Epithelial cell of proximal tubule (primary cell): ENCODE data around the gene ZSCAN10. TPM values are rescaled to one million over a fixed set of nuclear protein-coding genes. Genes with fewer than 3 reads are reported as not detected.

Experiments
- DNase-seq: peaks from one replicate; pipeline ENCODE4 v3.0.0-alpha.2; 2011; ENCODE audit warnings: low read depth
- H3K4me3 ChIP-seq: 2 replicates; pipeline ENCODE4 v1.5.1; 2011; ENCODE audit warnings: low read depth, mild to moderate bottlenecking, low read length
- CTCF ChIP-seq: conservative IDR thresholded peaks from 2 replicates; pipeline ENCODE4 v1.5.1; 2012; ENCODE audit warnings: low read depth, mild to moderate bottlenecking, low read length
- total RNA-seq: library from RNA; depleted of rRNA; stranded (reverse); fragments of >200 nt; gene quantifications from 2 replicates; pipeline ENCODE4 v1.2.3, GENCODE V29; 2015

Gene ZSCAN10
- total RNA-seq, 1 donor from 2014 or later: not detected

DNA sequence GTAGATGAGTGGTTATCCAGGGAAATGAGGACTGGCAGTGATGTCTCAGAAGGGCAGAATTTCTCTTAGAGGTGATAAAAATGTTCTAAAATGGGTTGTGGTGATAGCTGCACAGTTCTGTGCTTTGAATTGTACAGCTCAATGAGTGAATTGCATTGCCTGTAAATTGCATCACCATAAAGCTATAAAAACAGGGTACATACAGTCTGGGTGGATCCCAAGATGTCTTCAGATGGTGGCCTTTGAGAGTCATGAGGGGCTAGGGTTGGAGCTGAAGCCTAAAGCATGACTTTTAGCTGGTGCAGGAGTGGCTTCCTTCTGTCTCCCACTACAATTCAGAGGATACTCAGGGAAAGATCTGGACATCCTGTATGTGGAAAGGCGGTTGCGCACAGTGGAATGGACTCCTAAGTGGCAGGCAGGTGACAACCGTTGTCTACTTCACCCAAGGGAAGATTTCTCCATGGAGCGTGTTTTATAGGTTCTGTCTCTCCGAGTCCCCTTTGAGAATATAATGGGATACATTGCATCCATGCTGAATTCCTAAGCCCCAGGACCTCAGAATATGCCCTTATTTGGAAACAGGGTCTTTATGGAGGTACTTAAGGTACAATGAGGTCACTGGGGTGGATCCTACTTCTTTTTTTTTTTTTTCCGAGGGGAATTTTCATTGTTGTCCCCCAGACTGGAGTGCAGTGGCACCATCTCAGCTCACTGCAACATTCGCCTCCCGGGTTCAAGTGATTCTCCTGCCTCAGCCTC, 35.3 kb downstream of the ZSCAN10 start:
- DNase-seq: no peak
- TF ChIP-seq CTCF: no peak
- no peak overlapping the region for H3K4me3 ChIP-seq

DNA sequence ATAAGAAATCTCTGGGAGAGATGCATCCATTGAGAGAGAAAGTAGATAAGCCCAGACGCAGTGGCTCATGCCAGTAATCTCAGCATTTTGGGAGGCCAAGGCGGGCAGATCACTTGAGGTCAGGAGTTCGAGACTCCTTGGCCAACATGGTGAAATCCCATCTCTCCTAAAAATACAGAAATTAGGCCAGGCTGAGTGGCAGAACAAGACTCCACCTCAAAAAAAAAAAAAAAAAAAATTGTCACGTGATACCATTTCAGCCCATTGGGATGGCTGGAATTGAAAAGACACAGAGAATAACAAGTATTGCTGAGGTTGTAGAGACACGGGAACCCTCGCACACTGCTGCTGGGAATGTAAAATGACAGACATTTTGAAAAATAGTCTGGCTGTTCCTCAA, 36.5 kb downstream of the ZSCAN10 start:
- DNase-seq: no peak
- no peak for TF ChIP-seq CTCF
- no peak overlapping the region for H3K4me3 ChIP-seq

GRCh38 chr16:3060339-3061127, 38.6 kb downstream of the ZSCAN10 start:
- H3K4me3 ChIP-seq: no peak overlapping the region
- DNase-seq: no peak
- TF ChIP-seq CTCF: no peak

DNA sequence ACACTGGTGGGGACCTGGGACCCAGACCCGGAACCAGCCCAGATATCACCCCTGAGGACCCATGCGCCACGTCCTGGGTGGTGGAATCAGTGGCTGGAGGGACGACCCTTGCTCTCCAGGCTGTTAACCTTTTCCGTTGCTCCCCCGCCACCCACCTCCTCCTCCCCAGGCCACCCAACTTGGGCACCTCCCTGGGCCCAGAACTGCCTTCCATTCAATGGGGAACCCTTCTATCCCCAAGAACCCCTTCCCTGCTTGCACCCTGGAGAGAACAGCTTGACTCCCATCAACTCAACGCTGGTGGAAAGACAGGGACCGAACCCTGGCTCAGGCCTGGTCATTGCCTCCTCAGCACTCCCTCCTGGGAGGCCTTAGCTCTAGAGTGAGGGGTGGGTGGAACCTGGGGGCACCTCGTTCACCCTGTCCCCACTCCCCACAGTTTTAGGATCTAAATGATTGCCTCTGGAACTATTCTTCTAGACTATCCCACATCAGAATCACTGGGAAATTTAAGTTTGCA, 39.3 kb downstream of the ZSCAN10 start:
- no peak for TF ChIP-seq CTCF
- DNase-seq: no peak
- H3K4me3 ChIP-seq: peak overlapping the region; percentile 94

DNA sequence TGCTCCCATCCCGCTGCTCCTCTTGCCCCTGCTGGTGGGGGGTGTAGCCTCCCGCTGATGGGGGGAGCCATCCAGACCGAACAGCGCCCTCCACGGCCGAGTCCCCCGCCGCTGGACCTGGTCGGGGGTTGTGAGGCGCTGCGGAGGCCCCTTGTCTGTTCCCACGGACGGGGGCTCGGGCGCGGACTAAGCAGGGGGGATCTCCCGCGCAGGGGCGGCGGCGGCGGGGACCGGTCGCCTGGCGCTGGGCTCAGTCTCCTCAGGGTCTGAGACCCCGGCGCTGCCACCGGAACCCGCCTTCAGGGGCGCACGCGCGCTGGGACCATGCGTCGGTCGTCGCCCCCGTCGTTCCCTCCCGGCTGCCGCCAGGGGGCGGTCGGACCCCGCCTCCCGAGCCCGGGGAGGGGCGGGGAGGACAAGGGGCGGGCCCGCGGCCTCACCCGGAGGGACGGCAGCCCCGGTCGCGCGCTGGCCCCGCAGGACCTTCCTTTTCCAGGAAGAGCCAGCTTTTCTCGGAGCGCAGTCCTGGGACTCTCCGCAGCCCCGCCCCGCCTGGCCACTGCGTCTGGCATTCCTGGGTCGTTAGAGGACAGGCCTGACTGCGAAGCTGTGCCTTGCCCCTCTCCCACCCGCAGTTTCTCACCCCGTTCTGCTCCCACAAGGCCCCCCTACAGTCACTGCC, 39.9 kb downstream of the ZSCAN10 start:
- DNase-seq: no peak
- H3K4me3 ChIP-seq: peak overlapping the region; percentile 94
- TF ChIP-seq CTCF: peak; percentile 53

- no peak for DNase-seq
- peak; percentile 22 for TF ChIP-seq CTCF
- peak overlapping the region; percentile 94 for H3K4me3 ChIP-seq
These were observed 40.7 kb downstream of the ZSCAN10 start for GRCh38 chr16:3058139-3059030.
